ENCODE measurements around the gene PPA2. TPM values are rescaled to one million over a fixed set of nuclear protein-coding genes. Genes with fewer than 3 reads are reported as not detected.

PPA2 gene
- total and polyA plus RNA-seq, 2 experiments from 2014 or later, result 58.4 to 63.7 TPM

GRCh38 chr4:105415281-105415744 is 58.5 kb downstream of the PPA2 start:
- Histone ChIP-seq H3K9me2 (ENCODE audit: insufficient read depth) (no peaks in the 10 kb centered on the region; the same call in none of the 2 replicates), H2AFZ (no peak overlapping the region), H3K27ac (ENCODE audit: low read depth) (no peak overlapping the region), H3K36me3 (ENCODE audit: insufficient read depth) (no peaks in the 10 kb centered on the region), H3K27me3 (ENCODE audit: insufficient read depth) (no peaks in the 10 kb centered on the region), H3F3A (replicated peaks; ENCODE audit: low read depth) (no peaks in the 10 kb centered on the region), H3K4me3 (no peak overlapping the region), H4K20me1 (replicated peaks; ENCODE audit: insufficient read depth) (no peaks in the 10 kb centered on the region; the same call in 1 of the 2 replicates), H3K4me2 (no peak overlapping the region), H3K4me1 (ENCODE audit: insufficient read depth) (no peaks in the 10 kb centered on the region), H3K79me2 (replicated peaks; ENCODE audit: insufficient read depth) (no peaks in the 10 kb centered on the region)
- no peaks in the 10 kb centered on the region for H3K4me1 Mint-ChIP-seq
- peaks cover 18% of the 10 kb centered on the region; the same call in 2 of the 3 replicates for H3K9me3 Mint-ChIP-seq
- no peak overlapping the region for H3K27ac Mint-ChIP-seq
- H3K27me3 Mint-ChIP-seq (ENCODE audit: insufficient read depth, low read depth, poor library complexity), result peaks cover 4% of the 10 kb centered on the region
- DNase-seq (ENCODE audit: low spot score), result no peak
- ATAC-seq, result peak; percentile 53; the same call in 2 of the 3 replicates
- H3K36me3 Mint-ChIP-seq (ENCODE audit: low read depth), result peaks cover 17% of the 10 kb centered on the region
- H3K4me3 Mint-ChIP-seq, result no peak overlapping the region
- TF ChIP-seq STAT1 (IDR thresholded peaks at IDR 0.05; ENCODE audit: unreplicated experiment), result no peak
- no peak for TF ChIP-seq ZNF331 (CRISPR knock-in tag; IDR thresholded peaks at IDR 0.05; ENCODE audit: low read depth)
- TF ChIP-seq REST (IDR thresholded peaks at IDR 0.05; ENCODE audit: unreplicated experiment), result no peak
- TF ChIP-seq NANOG (IDR thresholded peaks at IDR 0.05; ENCODE audit: borderline replicate concordance), result no peak
- TF ChIP-seq EZH2phosphoT487 (IDR thresholded peaks at IDR 0.05; ENCODE audit: unreplicated experiment), result no peak

- Histone ChIP-seq H3F3A (replicated peaks; ENCODE audit: low read depth) (no peaks in the 10 kb centered on the region), H3K27me3 (ENCODE audit: insufficient read depth) (no peaks in the 10 kb centered on the region), H3K4me2 (no peak overlapping the region), H2AFZ (no peak overlapping the region), H3K4me1 (ENCODE audit: insufficient read depth) (no peaks in the 10 kb centered on the region), H3K4me3 (no peak overlapping the region), H3K9me2 (ENCODE audit: insufficient read depth) (no peaks in the 10 kb centered on the region; the same call in none of the 2 replicates), H3K27ac (ENCODE audit: low read depth) (no peak overlapping the region), H3K36me3 (ENCODE audit: insufficient read depth) (no peaks in the 10 kb centered on the region), H4K20me1 (replicated peaks; ENCODE audit: insufficient read depth) (no peaks in the 10 kb centered on the region; the same call in 1 of the 2 replicates), H3K79me2 (replicated peaks; ENCODE audit: insufficient read depth) (no peaks in the 10 kb centered on the region)
- TF ChIP-seq EZH2 (IDR thresholded peaks at IDR 0.05; ENCODE audit: low read depth, unreplicated experiment), result no peak
- TF ChIP-seq EZH2phosphoT487 (IDR thresholded peaks at IDR 0.05; ENCODE audit: unreplicated experiment), result no peak
- no peak for TF ChIP-seq ZNF462 (CRISPR knock-in tag; IDR thresholded peaks at IDR 0.05)
- no peak for TF ChIP-seq STAT1 (IDR thresholded peaks at IDR 0.05; ENCODE audit: unreplicated experiment)
- TF ChIP-seq ZNF331 (CRISPR knock-in tag; IDR thresholded peaks at IDR 0.05; ENCODE audit: low read depth), result no peak
- no peak for TF ChIP-seq ETS1 (IDR thresholded peaks at IDR 0.05)
- no peak for TF ChIP-seq NANOG (IDR thresholded peaks at IDR 0.05; ENCODE audit: borderline replicate concordance)
- Mint-ChIP-seq H3K27me3 (ENCODE audit: insufficient read depth, low read depth, poor library complexity) (peaks cover 4% of the 10 kb centered on the region), H3K36me3 (ENCODE audit: low read depth) (peaks cover 20% of the 10 kb centered on the region), H3K4me3 (no peak overlapping the region), H3K27ac (no peak overlapping the region), H3K4me1 (no peaks in the 10 kb centered on the region), H3K9me3 (peaks cover 18% of the 10 kb centered on the region; the same call in 2 of the 3 replicates)
- ATAC-seq (peak; percentile 51; the same call in 2 of the 3 replicates), DNase-seq (ENCODE audit: low spot score) (peak; percentile 11)
Measured at GRCh38 chr4:105414316-105414715, 59.5 kb downstream of the PPA2 start.
